Stimulated activated CD4-positive, alpha-beta T cell treated with anti-CD3 and anti-CD28 coated beads, Interleukin-2, amount 100 ng/mL, for 24 hours (primary cell): ENCODE data around the gene CHRNA4.

Source experiments
- DNase-seq, 2 donors: peaks; one replicate each; pipeline ENCODE4 v3.0.0-alpha.2; 2020

CHRNA4 gene

DNA sequence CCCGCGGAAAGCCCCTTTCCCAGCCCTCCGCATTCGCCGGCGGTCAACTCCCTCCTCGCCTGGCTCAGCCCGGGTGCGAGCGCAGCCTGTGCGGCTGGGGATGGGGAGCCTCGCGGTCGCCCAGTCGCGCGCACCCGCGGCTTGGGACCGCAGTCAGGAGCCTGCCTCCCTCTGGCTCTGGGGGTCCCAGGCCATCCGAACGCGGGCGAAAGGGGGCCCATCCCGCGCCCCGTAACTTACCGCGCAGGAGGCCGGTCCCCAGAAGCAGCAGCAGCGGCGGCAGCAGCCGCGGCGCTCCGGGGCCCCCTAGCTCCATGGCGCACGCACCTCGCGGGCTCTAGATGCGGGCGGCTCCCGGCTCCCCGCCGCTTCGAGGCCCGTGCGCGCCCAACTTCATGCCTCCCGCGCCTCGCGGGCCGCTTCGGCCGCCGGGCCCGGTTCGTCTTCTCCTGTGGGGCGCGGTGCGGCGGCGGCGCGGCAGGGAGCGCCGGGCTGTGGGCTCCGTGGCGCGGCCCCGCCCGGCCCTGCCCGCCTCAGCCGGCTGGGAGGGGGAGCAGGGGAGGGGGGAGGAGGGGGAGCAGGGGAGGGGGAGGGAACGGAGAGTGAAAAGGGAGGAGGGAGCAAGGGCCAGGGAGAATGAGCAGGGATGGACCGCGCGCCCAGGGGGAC, at the start of gene CHRNA4:
TSS of gene CHRNA4 (minus strand) at position 500 of the 669 bp plus-strand sequence. CDS start at position 316, 184 bp downstream.
- DNase-seq, result no peak

DNA sequence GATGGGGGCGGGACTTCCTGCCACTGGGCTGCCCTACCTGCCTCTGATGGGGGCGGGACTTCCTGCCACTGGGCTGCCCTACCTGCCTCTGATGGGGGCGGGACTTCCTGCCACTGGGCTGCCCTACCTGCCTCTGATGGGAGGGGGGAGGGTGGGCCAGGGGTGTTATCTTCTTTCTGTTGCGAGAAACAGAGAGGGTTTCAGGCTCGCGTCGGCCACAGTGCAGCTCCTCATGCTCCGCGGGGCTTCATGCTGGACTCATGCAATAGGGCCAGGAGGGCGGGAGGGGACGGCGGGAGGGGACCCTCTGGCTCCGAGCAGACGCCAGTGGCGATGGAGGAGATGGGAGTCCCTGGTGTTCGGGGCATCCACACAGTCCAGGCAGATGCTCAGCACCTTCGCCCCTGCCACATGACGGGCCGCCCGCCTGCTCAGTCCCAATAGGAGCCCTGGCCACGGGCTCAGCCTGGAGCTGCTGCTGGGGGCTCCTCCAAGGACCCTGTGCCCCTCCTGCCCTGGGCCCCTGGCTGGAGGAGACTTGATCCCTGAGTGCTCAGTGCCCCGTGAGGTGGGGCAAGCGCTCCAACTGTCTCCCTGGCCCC, 48.8 kb upstream of the CHRNA4 start:
- no peak for DNase-seq

GRCh38 chr20:63409066-63409833, 48.1 kb upstream of the CHRNA4 start:
- no peak for DNase-seq

DNA sequence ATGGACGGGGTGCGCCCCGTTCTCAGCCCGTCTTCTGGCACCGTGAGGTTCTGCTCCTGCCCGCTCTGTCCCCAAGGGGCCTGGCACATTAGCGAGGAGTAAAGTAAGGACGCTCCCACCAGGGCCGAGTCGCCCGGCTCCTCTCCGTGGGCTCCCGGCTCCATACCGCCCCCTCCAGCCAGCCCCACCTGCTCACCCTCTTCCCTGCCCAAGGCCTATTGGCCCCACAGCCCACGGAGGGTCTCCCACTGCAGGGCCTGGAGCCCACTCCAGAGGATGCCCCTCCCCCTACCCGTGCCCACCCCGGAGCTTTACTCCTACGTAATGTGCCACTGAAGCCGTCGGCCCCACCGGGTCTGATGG, 47.5 kb upstream of the CHRNA4 start:
- DNase-seq, result no peak

DNA sequence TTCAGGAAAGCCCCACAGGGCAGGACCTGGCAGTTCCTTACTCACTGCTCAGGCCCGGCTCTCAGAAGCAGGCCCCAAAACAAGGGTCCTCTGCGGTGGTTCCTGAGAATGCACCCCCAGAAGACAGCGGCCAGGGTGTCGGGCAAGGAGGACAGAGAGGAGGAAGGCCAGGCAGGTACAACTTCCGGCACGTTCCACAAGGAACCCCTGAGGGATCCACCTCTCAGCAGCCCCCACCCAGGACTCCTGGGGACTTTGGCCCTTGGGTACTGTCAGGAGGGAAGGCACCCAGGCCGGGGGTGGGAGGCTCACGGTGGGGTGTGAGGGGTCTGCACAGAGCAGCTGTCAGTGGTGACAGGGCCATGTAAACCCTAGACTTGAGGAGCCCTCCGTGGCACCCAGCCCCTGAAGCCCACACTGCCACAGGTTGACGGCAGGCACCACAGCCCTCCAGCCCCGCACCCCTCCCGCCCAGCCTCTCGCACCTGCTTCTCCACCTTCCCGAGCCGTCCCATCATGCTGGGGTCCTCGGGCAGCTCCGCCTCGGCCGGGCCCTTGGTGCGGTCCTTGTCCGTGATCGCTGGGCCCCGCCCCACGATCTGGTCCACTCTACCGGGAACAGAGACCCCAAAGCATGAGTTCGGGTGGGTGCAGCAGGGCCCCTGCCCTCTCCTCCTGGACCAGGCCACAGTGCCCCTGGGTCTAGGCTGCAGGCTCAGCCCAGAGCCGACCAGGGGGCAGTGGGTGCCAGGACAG, 47.0 kb upstream of the CHRNA4 start:
- DNase-seq, result no peak

DNA sequence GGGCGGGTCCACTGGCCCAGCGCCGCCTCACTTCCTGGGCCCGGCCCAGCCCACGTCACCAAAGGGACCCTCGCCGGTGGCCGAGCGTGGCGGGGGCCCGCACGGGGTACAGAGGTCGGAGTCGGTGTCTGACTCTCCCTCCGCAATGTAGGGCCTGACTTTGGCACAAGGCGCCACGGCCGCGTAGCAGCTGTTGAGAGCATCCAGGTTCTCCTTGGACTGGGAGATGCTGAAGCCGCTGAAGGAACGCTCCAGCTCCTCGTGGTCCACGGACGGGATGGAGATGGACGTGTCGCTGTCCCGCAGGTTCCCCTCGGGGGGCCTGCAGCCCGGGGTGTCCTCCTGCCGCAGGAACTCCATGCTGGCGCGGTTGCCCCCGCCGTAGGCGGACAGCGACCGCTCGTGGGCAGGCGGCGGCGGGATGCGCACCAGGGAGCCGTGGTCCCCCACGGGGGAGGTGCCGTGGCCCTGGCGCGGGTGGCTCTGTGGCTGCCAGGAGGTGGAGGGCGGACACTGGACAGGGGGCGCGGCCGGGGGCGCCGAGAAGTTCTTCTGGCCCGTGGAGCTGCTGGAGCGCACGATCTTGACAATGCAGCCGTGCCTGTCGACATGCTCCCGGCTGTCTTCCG, 45.6 kb upstream of the CHRNA4 start:
- no peak for DNase-seq

DNA sequence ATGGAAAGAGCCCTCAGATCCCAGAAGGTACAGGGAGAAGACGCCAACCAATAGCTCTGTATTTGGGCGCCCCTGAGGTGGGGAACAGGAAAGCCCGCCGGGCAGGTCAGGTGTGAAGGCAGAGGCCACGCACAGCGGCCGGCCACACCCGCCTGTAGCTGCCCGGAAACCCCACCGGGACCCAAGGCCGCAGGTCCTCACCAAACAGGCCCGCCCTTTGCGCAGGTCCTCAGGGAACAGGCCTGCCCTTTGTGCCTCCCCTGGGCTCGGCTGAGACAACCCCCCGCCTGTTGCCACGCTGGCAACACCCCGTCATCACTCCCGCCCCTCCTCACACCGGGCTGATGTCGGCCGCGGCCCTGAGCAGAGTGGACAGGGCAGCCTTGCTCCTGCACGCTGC, 44.9 kb upstream of the CHRNA4 start:
- no peak for DNase-seq

GRCh38 chr20:63405102-63405730, 44.1 kb upstream of the CHRNA4 start:
- DNase-seq, result no peak

- no peak for DNase-seq
Observed at GRCh38 chr20:63404129-63405085, 43.3 kb upstream of the CHRNA4 start.

- no peak for DNase-seq
Observed at GRCh38 chr20:63403403-63404105, 42.4 kb upstream of the CHRNA4 start.

GRCh38 chr20:63402860-63403220, 41.7 kb upstream of the CHRNA4 start:
- no peak for DNase-seq

- DNase-seq, result no peak
Observed at GRCh38 chr20:63402181-63402859, 41.2 kb upstream of the CHRNA4 start.

DNA sequence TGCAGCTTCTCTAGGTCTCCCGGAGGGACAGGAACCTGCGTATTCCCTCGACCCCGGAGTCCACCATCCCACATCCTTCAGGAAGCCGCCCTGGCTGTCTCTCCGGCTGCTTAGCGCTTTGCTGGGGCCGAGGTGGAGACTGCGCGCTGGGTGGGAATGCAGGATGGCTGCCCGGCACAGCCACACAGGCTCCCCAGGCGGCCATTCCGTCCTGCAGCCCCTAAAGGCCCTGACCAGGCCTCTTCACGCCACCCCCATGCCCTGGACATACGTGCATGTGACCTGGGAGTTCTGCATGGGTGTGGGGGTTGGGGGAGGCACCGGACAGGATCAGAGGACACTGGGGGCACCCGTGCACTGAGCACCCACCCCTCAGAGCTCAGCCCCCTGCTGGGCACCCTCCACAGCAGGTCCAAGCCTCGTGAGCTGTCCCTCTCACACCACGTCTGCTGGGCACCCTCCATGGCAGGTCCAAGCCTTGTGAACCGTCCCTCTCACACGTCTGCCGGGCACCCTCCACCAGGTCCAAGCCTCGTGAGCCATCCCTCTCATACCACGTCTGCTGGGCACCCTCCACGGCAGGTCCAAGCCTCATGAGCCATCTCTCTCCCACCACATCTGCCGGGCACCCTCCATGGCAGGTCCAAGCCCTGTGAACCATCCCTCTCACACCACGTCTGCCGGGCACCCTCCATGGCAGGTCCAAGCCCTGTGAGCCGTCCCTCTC, 40.4 kb upstream of the CHRNA4 start:
- DNase-seq, result no peak

GRCh38 chr20:63400486-63401210, 39.5 kb upstream of the CHRNA4 start:
- DNase-seq, result no peak

- DNase-seq, result no peak
Observed at GRCh38 chr20:63399596-63400375, 38.6 kb upstream of the CHRNA4 start.

DNA sequence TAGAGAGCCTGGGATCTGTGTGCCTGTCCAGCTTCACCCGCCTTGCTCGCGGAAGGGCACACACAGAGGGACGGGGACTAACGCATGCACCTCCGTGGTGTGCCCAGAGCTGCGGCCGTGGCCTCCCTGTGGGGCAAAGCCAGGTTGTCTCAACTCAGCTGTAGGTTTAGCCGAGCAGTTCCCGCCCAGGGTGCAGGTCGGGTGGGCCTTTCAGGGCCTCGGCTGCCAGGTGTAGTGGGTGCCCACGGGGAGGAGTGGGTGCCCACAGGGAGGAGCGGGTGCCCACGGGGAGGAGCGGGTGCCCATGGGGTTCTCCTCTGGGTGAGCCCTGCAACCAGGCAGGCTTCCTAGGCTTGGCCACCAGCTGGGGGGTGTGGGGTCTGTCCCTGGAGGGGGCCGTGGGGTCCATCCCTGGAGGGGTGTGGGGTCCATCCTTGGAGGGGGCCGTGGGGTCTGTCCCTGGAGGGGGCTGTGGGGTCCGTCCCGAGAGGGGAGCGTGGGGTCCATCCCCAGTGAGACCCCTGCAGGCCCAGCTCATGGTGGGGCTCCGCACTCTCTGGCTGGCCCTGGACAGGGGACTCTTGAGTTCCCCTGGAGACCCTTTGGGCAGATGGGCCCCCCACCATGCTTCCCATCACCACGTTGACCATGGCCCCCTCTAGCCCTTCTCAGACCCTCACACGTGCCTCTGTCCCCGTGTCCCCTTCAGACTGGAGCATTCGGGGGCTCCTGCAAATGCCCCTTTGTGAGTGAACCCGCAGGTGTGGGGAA, 37.8 kb upstream of the CHRNA4 start:
- DNase-seq, result no peak

DNA sequence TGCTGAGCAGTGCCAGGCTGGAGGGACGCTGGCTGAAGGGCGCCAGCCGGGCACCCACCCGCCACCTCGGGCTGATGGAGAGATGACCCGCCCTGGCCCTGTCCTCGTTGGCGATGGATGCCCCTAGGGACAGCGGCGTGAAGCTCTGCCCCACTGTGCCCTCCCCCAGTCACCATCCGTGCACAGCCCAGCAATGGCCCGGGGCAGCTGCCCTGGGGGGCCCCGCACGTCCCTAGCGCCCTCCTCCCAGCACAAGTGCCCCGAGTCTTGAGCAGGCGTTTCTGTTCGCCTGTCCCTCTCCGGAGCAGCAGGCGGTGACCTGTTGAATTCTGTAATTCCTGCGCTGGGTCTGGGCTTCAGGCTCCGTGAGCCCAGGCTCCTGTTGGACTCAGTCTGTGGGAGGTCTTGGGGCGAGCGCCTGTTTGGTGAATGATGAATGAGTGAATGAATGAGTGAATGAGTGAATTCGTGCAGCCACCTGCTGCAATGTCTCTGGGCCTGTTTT, 36.8 kb upstream of the CHRNA4 start:
- DNase-seq, result no peak
